HG02678 (cell line): ENCODE data around the gene C1orf50.
"Not testable (repeated sequence)": the region's sequence is repeated elsewhere in the genome, so short reads cannot be mapped to it uniquely, and the experiment has no call there.

ENCODE experiments used
- ATAC-seq: cut with Tn5 transposase; IDR thresholded peaks from one replicate; pipeline ENCODE4 v1.9.1; 2021; ENCODE audit warnings: mild to moderate bottlenecking, moderate library complexity; ENCODE audit not compliant: unreplicated experiment

Gene C1orf50

DNA sequence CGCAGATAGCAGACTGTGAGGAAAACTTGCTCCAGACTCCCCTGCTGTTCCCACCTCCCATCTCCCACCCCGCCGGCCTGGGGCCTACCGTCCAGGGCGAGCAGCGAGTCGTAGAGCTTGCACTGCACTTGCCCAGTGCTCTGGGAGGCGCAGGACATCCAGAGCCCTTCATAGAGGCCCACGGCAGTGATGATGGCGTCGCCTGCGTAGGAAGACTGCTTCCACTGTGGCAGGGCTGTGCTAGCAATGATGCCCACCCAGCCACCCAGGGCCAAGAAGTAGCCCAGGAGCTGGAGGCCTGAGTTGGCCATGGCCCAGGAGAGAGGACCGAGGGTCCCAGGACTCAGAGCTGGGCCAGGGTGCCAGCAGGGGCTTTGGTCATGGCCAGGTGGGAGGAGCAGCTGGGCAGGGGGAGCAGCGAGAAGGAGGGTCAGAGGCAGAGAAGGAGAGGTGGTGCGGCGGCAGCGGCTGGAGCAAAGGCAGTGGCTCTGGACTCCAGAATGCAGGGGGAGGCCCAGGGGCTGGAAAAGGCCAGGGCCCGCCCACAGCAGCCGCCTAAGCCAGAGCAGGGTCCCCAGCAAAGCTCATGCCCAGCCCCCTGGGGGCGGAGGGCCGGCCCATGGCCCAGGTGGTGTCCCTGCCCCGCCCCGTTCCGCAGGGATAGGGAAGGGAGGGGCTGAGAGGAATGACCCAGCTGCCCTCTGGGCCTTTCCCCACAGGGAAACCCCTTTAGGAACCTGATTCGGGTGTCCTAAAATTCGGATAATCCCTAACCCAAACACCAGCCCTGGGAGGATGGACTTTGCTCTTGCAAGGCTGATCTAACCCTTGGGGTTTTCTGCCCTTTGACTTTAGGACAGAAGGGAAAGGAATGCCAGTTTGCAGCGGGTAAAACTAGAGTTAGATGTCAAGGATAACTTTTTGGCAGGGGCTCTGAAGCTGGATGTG lies 27.0 kb upstream of the C1orf50 start, which contains the start of gene CLDN19:
Gene CLDN19, minus strand, starts transcription at position 484 of the 948 bp plus-strand sequence. Its CDS starts 173 bp downstream, at position 311.
- no peak for ATAC-seq

- no peak for ATAC-seq
These were observed 26.0 kb upstream of the C1orf50 start for GRCh38 chr1:42740851-42741580.

DNA sequence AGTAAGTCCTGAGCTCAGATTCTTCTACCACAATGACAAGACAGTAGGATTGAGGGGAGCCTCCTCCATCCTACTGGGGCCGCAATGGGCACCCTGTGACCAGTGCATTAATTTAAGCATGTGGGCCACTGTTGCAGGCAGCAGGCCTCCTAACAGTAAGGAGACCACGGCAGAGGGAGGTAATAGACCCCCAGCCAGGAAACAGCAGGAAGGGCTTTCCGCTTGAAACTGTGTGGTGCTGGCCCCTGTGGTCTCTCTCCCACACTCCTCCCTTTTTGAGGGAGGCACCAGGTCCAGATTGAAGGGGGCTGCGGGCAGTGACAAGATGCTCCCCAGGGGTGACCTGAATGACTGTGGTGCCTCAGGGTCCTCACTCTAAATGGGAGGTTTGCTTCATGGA lies 25.3 kb upstream of the C1orf50 start:
- no peak for ATAC-seq

GRCh38 chr1:42742141-42742540 lies 24.9 kb upstream of the C1orf50 start:
- no peak for ATAC-seq

GRCh38 chr1:42742617-42743316 lies 24.3 kb upstream of the C1orf50 start:
- ATAC-seq = no peak

DNA sequence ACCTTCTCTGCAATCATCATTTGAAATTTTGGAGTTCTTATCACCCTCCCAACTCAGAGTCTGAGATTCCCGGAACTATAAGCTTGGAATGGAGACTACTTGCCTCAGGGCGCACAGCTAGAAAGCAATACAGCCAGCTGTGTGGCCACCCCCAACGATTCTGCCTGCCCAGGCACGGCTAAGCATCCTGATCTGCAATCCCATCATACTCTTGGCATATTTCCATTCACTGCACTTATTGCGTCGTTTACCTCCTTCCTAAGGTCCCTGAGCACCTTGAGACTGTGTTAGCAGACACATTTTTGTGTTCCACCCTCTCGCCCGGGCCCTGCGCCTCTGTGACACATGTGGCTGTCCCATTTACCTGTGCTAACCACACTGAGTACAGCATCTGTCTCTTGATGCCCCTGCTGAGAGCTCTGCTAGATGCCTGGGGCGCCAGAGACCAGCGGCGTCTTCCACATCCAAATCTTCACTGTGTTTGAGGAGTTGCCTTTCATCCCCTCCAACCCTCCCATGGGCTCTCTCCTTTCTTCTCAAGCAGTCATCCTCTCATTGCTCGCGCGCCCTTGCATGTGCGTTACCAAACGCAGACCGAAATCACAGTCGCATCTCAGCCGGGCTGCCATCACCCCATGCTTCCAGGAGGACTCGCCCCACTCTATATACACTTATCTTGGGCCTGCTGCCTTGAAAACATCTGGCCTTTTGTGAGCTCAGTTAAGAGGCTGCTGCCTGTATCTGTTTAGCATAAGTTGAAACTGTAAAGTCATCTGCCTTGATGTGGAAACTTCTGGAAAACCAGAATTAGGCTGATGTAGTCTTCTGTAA lies 23.5 kb upstream of the C1orf50 start:
- ATAC-seq = no peak

GRCh38 chr1:42744148-42744413 lies 23.0 kb upstream of the C1orf50 start:
- ATAC-seq = no peak

DNA sequence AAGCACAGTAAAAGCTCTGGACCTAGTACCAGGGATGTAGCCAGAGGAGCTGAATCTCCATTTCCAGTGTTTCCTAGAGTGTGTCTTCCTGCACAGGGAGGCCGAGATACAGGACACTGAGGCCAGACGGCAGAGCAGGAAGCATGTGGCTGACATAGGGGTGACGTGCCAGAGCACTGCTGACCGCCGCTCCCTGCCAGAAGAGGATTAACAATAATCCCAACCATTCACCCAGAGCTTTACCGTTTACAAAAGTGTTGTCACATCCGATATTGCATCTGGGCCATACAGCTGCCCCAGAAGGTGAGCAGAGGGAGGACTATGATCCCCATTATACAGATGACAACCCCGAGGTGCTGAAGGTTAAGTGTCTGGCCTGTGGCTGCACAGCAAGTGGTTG lies 21.2 kb upstream of the C1orf50 start:
- no peak for ATAC-seq

- ATAC-seq = no peak
These were observed 20.5 kb upstream of the C1orf50 start for GRCh38 chr1:42746436-42747105.

- no peak for ATAC-seq
These were observed 19.9 kb upstream of the C1orf50 start for GRCh38 chr1:42747125-42747524.

DNA sequence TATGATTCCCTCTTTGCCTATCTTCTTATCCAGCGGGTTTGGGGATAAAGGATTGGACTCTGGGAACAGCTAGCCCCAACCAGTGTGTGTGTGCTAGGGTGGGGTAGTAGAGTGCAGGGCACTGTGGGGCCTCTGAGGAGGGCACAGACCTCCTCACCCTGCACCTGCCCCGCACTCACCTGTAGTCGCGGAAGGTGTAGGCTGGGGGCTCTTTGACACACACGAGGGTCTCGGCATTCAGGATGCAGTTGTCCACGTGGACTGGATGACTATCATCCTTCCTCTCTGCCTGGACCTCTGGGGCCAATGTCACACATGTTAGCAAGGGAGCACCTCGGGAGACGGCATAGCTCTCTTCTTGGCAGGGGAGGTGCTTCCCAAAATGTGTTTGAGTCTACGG lies 19.0 kb upstream of the C1orf50 start:
- no peak for ATAC-seq

- no peak for ATAC-seq
These were observed 18.3 kb upstream of the C1orf50 start for GRCh38 chr1:42748461-42749410.

DNA sequence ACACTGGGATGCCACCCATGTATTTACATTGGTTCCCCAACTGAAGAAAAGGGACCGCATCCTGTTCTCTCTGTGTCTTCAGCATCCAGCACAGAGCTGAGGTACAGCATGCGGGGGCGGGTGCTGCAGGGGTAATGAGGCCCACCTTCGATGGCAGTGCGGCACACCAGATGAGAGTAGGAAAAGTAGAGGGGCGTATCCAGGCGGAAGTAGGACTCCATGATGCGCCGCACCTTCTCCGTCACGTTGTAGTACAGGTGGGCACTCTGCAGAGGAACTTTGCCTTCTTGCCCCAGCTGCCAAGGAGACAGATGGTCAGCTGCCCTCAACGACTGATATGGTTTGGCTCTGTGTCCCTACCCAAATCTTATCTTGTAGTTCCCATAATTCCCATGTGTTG lies 17.0 kb upstream of the C1orf50 start:
- ATAC-seq = no peak

DNA sequence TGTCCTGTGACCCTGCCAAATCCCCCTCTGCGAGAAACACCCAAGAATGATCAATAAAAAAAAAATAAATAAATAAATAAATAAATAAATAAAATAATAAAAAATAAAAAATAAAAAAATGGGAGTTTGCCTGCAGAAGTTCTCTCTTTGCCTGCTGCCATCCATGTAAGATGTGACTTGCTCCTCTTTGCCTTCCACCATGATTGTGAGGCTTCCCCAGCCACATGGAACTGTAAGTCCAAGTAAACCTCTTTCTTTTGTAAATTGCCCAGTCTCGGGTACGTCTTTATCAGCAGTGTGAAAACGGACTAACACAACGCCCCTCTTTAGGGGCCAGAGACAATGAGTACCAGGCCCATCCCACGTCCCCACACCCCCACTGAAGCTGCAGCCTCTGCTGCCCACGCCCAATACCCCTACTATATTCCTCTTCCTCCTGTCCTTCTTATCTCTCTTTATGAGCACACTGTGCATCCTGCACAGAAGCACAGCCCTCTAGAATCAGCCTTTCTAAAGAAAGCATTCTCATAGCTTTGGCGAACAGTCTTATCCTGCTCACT lies 15.5 kb upstream of the C1orf50 start:
- not testable (repeated sequence) for ATAC-seq

- ATAC-seq = no peak
These were observed 14.8 kb upstream of the C1orf50 start for GRCh38 chr1:42752284-42752683.

DNA sequence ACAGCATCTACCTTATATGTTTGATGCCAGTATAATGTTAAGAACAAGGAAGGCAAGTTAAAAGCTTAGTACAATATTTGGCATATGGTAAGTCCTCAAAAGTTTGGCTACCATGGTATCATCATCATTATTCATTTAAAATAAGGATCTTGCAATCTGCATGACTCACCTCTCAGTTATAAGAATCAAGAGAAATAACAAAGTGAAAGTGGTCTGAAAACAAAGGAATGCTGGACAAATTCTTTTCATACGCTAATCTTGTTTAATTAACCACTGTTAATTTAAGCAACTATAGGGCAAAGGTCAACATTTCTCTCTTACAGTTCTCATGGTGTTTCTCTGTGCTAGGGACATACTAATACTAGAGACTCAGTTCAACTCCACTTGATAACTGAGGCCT lies 14.0 kb upstream of the C1orf50 start:
- no peak for ATAC-seq

DNA sequence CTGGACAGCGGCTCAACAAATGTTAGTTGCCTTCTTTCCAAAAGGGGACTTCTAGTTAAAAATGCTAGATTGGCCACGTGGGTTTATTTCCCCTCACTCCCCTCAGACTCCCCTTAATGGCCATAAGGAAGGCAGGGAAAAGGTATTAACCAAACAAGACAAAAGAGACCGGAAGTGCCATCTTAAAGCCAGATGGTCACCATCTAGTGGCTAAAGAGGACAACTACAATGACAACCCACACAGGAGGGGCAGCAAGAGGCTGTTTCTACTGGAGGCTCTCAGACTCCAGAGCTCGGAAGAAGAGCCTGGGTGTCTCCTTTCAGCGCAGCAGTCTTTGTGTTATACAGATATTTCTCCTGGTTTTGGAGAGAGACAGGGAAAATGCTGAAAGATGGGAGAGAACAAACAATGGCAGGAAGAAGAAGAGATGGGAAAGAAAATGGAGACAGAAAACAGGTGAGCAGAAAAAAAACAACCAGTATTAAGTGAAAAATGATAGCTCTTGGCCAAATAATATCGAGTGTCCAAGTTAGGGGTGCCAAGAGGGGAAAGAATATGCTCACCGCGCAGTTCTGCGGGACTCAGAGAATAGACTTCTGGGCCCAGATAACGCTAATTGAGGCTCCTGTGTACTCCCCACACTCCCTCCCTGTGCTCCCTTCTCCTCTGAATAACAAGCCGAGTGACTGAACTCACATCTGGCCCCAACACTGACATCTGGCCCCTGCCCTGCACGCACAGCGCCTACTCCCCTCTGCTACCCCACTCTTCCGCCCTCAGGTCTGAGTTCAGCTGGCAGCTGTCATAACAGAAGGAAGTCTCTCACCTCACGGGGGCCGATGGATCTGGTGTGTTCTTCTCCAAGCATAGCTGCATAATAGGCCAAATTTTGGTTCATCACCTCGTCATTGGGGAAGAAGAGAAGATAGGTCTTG lies 9.8 kb upstream of the C1orf50 start:
- ATAC-seq = no peak

GRCh38 chr1:42757892-42758275 lies 9.2 kb upstream of the C1orf50 start:
- no peak for ATAC-seq
